HG02943 (cell line): ENCODE measurements around the gene KLHL34.

ENCODE experiments used
- ATAC-seq: cut with Tn5 transposase; IDR thresholded peaks from one replicate; pipeline ENCODE4 v1.9.1; 2021; ENCODE audit warnings: mild to moderate bottlenecking, low read depth, moderate library complexity; ENCODE audit not compliant: unreplicated experiment

KLHL34 gene, protein sequence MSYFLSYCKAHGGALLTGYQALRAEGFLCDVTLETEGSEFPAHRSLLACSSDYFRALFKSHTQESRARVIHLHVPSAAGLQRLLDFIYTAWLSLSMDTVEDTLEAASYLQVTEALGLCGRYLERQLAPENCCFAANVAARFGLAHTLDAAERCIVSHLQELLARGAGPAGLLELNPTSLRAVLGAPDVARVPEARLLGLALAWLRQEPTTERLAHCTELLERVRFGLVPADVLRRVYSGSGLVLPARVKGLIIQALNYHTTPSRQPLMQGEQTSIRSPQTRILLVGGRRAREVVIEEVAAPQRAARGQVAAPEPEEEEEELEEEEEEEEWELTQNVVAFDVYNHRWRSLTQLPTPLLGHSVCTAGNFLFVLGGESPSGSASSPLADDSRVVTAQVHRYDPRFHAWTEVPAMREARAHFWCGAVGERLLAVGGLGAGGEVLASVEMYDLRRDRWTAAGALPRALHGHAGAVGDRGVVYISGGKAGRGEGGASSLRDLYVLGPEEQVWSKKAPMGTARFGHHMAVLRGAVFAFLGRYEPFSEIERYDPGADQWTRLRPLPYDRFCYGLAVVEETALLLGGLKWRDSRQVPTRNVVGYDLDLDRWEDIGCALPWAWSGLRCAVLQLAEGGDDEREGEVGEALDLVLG

DNA sequence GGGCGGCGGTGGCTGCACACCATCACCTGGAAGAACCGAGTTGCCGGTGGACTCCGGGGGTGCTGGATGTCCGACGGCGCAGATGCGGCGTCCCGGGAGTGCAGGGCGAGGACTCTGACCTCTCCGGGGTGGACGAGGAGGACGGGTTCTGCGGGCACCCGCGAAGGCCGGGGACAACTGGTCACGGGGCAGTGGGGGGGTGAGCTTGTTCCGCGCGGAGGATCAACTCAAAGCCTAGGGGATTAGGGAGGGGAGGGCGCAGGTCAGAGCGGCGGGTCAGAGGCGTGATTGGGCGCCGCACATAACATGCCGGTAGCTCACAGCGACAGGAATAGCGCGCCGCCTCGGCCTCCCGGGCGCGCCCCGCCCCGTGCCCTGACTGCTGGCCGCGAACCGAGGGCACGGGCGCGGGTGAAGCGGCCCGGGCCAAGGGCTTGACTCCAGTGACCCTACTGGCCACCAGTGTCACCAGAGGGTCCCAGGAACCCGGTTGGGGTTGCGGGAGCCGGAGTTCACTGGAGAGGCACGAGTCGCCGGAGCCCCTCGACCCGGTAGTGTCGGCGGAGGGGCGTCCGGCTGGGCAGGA, at the start of gene KLHL34:
Gene KLHL34, minus strand, starts transcription at position 179 of the 586 bp plus-strand sequence. CDS start 542 bp downstream, outside the sequence.
- ATAC-seq = no peak

DNA sequence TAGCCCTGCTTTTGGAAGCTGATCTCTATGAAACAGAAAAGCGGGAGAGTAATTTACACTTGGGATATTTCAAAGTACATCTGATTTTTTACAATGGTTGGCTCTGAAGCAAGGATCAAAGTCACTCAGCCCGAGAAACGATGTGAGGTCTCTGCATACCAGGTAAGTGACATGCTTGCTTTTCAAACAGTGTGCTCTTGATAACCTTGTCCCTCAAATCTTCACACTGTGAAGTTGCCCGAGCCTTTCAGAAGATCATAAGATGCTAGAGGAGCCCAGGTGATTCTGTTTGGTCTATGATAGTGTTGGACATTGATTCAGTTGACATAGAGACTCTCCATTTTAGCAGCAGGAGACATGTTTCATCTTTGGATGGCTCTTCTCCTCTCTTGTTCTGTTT, 47.1 kb upstream of the KLHL34 start:
- ATAC-seq = no peak

DNA sequence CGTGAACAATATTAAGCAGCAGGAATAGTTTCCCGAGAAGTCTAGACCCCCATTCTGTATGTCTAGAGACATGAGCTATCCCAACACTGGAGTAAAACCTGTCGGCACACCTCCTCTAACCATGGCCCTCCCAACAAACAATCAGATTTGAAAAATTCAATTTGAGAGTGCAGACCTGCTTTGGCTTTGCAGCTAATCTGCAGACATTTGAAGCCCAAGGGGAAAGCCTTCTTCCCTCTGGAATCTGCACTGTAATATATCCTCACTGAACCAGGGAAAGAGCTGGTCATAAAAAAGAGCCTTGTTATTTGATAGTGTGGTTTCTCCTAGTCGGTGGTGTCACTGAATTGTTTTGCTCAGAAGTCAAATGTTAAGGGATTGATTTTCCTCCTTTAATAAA, 44.6 kb upstream of the KLHL34 start:
- no peak for ATAC-seq

DNA sequence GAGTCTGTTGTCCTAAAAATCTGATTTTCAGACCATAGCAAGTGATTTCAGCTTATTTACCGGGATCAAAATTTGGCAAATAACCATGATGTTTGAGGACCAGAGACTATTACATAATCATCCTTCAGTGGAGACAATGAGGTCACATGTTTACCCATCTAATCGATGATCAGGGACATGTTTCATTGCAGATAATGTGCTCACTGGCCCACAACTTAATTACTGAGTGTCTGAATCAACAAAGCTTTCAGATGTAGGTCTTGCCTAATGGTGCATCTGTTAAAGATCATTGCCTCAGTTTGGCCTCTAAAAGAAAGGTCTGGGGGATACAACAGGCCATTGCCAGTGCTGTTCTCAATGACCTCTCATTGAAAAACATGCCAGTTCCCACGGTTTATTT, 42.8 kb upstream of the KLHL34 start:
- no peak for ATAC-seq

DNA sequence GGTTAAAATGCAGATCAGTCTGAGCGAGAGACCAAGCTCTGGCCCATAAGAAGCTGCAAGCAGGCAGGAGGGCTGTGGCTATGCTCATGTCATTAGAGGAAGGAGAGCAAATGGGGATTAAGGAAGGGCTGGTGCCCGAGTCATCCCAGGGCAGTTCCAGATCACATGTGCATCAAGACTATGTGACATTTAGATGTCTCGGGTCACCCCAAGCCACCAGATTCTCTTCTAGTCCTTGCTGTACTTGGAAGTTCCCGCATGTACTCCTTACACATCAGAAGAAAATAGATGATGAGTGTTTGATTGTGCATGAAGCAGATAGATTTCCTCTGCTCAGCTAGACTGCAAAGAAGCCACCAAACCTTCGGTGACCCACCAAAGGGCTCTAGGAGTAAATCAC, 42.1 kb upstream of the KLHL34 start:
- ATAC-seq = no peak

DNA sequence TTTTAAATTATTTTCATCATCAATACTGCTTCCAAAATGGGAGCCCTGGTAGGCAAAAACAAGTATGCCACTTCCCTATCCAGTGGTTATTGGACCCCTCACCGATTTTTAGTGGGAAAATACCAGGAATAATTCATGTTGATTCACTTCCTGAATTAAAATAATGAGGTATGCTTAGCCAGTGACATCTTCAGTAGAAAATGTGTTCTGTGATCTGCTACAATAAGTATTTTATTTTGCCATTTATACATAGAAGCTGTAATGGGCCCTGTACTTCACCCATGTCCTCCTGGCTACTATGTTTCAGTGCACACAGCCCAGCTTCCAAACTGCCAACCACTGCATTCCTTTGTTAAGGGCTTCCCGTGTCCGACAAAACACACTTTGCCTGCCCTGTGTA, 41.0 kb upstream of the KLHL34 start:
- ATAC-seq = no peak

DNA sequence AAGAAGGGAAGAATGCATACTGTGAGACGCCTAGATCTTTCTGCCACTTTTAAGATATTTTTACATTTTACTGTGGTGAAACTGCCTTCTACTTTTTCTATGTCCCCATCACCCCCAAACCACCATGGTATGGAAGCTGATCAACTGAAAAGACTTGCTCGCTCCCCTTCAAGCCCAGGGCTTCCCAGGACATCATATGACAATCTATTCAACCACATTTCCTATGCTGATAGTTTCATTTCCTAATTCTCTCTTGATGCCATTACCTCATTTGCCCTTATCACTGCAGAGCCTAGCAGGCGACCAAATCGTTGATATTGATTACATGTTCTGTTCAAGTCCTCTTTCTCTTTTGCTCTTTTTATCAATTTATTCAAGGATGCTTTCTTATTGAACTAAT, 40.1 kb upstream of the KLHL34 start:
- ATAC-seq = no peak

DNA sequence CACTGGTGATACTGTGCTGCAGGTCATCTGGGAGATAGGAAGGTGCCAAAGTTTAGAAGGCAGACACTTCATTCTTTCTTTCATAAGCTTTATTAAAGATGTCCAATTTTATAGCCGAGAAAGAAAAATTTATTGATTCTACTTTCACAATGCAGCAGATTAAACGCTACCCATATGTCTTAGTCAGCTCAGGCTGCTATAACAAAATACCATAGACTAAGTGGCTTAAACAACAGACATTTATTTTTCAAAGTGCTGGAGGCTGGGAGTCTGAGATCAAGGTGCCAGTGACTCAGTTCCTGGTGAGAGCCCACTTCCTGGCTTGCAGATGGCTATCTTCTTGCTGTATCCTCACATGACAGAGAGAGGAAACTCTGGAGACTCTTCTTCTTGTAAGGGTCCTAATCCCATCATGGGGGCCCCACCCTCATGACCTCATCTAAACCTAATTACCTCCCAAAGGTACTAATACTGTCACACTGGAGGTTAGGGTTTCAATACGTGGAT, 33.4 kb upstream of the KLHL34 start:
- no peak for ATAC-seq

DNA sequence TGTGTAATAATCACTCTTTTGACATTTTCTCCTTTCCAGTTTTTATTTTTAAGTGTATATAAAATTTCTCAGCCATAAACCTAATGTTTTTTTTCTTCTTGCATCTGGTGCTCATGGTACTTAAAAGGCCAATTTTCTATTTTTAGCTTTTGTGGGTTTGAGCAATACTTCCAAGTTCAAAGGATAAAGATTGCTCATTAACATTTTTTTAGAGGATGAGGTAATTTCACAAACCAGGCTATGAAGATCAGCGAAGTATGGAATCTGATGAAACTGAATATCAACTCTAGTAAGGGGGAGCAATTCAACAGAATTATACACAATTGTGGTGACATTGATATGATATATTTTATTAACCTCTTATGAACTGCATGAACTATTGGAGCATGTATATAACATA, 25.8 kb upstream of the KLHL34 start:
- no peak for ATAC-seq

DNA sequence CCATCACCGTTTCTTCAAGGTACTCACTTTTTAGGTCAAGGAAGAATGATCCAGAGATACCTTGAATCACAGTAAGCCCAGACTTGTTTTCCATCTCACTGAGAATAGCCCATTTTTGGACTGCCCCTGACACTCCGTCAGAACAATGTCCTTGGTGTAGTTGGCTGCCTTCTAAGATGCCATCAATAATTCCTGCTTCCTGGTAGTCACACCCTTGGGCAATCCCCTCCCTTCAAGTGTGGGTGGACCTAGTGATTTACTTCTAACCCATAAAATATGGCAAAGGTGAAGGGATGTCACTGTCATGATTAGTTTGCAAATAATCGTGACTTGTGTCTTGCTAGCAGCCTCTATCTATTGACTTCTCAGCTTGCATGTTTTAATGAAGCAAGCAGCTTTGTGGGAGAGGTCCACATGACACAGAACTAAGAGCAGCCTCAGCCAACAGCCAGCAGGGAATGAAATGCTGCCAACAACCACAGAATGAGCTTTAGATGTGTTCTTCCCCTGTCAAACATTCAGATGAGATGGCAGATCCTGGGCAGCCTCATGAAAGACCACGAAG, 20.0 kb upstream of the KLHL34 start:
- ATAC-seq = no peak

DNA sequence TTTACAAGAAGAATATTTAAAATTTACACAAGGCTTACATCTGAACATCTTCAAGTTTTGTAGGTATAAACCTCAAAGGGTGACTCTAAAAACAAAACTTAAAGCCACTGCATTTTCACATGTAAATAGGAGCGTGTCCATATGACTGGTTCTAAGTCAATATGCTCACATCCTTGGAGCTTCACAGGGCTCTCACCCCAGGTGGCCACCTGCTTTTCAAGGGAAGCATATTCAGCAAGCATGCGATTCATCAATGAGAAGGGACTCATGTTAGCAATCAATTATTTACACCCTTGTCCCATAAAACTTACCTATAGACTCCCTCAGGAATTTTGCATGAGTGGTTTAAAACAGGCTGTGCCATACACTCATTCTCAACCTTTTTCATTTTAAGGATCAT, 17.8 kb upstream of the KLHL34 start:
- ATAC-seq = no peak

DNA sequence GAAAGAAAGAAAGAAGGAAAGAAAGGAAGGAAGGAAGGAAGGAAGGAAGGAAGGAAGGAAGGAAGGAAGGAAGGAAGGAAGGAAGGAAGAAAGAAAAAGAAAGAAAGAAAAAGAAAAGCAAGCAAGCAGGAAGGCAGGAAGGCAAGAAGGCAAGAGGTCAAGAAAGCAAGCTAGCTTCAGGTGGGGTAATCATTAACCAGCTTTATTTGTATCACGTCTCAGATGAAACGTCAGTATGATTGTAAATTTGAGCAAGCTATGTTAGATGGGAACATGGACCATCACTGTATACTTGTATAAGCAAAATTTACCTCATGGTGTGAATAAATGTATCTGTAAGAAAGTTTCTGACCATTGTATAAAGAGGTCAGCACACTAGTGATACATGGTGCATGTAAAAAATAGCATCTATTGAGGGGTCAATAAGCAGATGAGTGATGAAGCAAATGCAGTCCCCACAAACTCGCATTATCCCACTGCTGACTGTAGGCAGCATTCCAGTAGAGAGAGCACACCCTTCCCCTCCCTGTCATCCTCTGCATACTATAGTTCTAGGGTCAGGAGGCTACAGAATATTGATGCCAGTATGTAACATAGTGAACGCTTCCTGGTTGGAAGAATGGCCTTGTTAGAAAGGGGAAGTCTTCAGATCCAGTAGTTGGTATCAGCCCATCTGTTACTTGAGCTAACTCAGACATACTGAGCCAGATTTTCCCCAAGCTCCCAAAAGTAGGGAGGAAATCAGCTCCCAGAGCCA, 16.5 kb upstream of the KLHL34 start:
- no peak for ATAC-seq

DNA sequence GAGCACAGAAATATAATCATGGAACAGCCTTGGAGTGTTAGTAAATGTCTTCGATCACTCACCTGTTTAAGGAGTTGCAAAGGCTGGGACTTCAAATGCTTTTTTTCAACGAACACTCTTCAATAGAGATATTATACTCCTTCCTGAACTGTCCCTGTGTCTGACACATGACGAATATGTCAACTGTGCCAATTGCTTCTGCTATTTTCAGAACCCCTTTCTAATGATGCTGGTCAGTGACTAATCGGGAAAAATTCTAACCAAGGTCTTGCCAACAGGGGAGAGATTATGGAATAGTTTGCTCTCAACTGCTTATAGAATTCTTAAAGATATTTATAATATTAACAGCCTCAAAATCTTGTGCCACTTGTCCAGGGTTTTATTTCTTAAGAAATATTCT, 8.5 kb upstream of the KLHL34 start:
- no peak for ATAC-seq

DNA sequence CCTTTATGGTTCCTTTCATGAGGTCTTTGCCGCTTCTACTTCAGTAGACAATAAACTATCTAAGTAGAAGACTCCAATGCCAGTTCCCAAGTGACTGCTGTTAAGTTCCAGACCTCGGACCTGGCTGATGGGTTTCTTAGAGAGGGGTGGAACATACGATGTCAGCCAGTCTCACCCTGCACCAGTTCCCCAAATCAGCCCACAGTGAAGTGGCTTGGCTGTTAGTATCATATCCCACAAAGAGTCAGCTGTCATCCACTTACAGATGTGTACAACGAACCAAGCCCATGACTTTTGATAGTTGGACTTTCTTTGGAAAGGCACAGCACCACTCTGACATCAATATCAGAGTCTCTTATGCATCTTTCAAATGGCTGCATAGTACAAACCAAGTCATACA, 8.1 kb upstream of the KLHL34 start:
- ATAC-seq = no peak

DNA sequence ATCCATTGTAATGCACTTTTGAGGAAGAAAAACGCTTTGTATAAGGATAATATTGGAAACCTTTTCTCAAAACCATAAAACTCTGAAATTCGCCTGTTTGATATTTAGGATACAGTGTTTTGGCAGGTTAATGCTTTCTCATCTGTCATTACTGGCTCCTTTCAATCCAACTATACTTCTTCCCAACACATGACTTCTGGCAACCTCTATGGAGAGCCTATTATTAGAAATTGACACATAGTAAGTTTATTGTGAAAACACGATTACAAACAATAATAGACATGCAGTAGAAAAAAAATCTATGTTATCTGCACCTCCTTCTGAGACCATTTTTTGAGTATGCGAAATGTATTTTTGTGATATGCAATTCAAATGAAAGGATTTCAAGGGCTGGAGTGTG, 4.6 kb upstream of the KLHL34 start:
- no peak for ATAC-seq

DNA sequence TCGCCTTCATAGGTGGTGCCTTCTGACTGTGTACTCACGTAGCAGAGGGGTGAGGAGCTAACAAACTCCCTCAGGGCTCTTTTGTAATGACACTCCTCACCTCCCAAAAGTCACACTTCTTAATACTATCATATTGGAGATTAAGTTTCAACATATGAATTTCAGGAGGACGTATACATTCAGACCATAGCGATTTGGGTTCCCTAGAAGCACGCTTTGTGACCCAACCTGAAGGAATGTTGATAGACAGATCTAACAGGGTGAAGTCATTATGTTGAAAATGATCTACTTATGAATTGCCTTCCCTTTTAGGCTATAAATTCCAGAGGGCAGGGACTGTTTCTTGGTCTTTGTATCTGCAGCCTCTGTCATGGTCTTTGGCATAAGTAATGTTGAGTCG, 3.2 kb upstream of the KLHL34 start:
- ATAC-seq = no peak

DNA sequence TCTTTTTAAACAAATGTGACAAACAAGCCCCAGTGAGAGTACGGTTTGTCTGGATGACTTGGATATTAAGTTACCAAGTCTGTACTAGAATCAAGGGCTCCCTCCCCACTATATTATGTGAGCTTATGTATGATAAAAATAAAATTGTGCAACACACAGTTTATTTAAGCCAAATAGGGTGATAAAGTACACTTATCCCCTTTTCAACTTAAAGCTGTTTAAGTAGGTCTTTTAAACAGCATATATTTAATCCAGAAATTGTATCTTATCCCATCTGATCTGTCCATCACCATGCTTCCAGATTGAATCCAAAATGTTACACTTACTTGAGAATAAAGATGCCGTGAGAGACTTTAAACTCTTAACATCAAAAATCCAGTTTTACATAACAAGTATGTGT, 2.0 kb upstream of the KLHL34 start:
- ATAC-seq = no peak

DNA sequence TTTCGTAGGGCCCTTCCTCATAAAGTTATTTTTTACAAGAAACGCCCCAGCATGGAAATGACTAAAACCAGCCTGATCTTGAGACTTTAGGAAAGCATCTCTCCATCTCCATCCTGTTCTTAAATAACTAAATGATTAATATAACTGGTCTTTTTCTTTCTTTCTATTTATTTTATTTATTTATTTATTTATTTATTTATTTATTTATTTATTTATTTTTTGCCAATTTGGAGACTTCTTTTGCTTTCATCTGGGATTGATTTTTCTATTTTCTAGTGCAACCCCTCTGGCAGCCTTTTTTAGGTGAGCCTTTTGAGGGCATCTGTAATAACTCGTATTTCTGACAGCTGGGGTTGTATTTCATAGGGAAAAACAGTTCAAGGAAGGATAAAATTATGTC, 1.2 kb upstream of the KLHL34 start:
- no peak for ATAC-seq

DNA sequence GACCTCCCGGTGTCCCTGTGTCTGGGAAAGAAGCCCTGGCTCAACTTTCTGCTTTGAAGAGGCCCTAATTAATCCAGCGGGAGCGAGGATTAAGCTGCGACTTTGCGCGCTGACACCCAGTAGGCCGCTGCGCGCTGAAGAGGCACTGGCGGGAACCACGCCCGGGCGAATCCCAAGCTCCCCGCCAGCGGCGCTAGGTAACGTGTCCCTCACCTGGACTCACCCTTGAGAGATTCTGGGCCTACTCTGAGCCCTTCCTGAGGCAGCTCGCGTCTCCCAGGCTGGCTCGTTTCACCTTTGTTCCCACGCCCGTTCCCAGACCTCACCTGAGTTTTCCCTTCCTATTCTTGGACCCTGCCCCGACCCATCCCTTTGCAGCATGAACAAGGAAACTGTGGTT, 616 bp upstream of the KLHL34 start:
- ATAC-seq = no peak

DNA sequence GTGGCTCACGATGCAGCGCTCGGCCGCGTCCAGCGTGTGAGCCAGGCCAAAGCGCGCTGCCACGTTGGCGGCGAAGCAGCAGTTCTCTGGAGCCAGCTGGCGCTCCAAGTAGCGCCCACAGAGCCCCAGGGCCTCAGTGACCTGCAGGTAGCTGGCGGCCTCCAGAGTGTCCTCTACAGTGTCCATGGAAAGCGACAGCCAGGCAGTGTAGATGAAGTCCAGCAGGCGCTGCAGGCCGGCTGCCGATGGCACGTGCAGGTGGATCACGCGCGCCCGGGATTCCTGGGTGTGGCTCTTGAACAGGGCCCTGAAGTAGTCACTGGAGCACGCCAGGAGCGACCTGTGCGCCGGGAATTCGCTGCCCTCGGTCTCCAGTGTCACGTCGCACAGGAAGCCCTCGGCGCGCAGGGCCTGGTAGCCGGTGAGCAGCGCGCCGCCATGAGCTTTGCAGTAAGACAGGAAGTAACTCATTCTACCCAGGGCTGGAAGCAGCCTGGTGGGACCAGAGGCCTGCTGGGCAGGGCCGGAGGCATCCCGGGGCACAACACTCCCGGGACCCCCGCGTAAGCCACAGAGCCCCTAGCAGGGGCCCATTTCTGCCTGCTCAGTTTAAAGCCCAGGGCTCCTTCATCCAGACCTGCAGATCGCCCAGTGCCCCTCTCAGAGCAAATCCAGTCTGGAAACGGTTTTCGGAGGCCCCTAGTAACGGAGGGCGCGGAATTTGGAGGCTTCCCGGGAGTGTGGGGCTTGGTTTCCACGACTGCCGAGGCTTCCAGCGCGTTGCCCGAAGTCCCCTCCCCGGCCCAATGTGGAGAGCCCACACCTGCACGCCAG, 595 bp downstream of the KLHL34 start:
- ATAC-seq = no peak
